ENCODE results near the gene ZFPL1.
A peak's percentile ranks its signal among the peaks of the same experiment; 100 is the strongest.
"Not testable (repeated sequence)": the region's sequence is repeated elsewhere in the genome, so short reads cannot be mapped to it uniquely, and the experiment has no call there.

Gene ZFPL1

GRCh38 chr11:65115361-65116082, 31.5 kb downstream of the ZFPL1 start:
- no peak for DNase-seq

GRCh38 chr11:65116370-65117205, 32.6 kb downstream of the ZFPL1 start:
- DNase-seq: peak; percentile 60 to 65

- DNase-seq: peak; percentile 100
Measured at GRCh38 chr11:65117206-65118096, 33.4 kb downstream of the ZFPL1 start, which contains the start of gene ZNHIT2. Gene ZNHIT2, minus strand, starts transcription at chr11:65117701. Its CDS starts 48 bp downstream, at chr11:65117653.

- DNase-seq: no peak
Measured at GRCh38 chr11:65118097-65118837, 34.2 kb downstream of the ZFPL1 start.

- not testable (repeated sequence) for DNase-seq
Measured at GRCh38 chr11:65118891-65119669, 35.1 kb downstream of the ZFPL1 start.

GRCh38 chr11:65119670-65119995, 35.6 kb downstream of the ZFPL1 start:
- no peak for DNase-seq

GRCh38 chr11:65120831-65121230, 36.8 kb downstream of the ZFPL1 start:
- DNase-seq: no peak

GRCh38 chr11:65121447-65121864, 37.4 kb downstream of the ZFPL1 start:
- DNase-seq: peak in 1 of 2 donors; percentile 38

- DNase-seq: peak; percentile 99
Measured at GRCh38 chr11:65121865-65122696, 38.1 kb downstream of the ZFPL1 start, which contains the start of the genes FAU and MRPL49. Gene FAU, minus strand, starts transcription at chr11:65122134. Its CDS starts 321 bp downstream, at chr11:65121813. Gene MRPL49, plus strand, starts transcription at chr11:65122321. Its CDS starts 26 bp downstream, at chr11:65122347.

- no peak for DNase-seq
Measured at GRCh38 chr11:65124480-65125196, 40.6 kb downstream of the ZFPL1 start.

GRCh38 chr11:65125197-65126056, 41.4 kb downstream of the ZFPL1 start:
- no peak for DNase-seq

GRCh38 chr11:65126624-65127274, 42.7 kb downstream of the ZFPL1 start:
- DNase-seq: no peak

GRCh38 chr11:65127473-65128181, 43.6 kb downstream of the ZFPL1 start:
- DNase-seq: no peak

- DNase-seq: no peak
Measured at GRCh38 chr11:65128182-65129145, 44.4 kb downstream of the ZFPL1 start.

- no peak for DNase-seq
Measured at GRCh38 chr11:65129649-65130441, 45.8 kb downstream of the ZFPL1 start.
